K562 (cell line): ENCODE results near the gene PSMB10. TPM values are rescaled to one million over a fixed set of nuclear protein-coding genes. Genes with fewer than 3 reads are reported as not detected.

Source experiments
- DDX20 ChIP-seq: fragments of 450-650 bp; IDR thresholded peaks from 2 replicates; pipeline ENCODE4 v1.6.1; 2016; ENCODE audit warnings: missing genetic modification characterization, low read depth, mild to moderate bottlenecking, missing compliant biosample characterization, moderate library complexity
- FOSL1 ChIP-seq: fragments of 200-800 bp; sonication (Bioruptor generic); conservative IDR thresholded peaks from 2 replicates; pipeline ENCODE4 v1.6.1; 2016; ENCODE audit warnings: missing genetic modification characterization, missing compliant biosample characterization
- HNRNPL ChIP-seq: fragments of 200-400 bp; formaldehyde crosslinking; IDR thresholded peaks from 2 replicates; pipeline ENCODE4 v1.6.1; 2017; ENCODE audit warnings: low read depth, mild to moderate bottlenecking, low read length
- MED1 ChIP-seq: sonication (generic); formaldehyde crosslinking; IDR thresholded peaks from 2 replicates; pipeline ENCODE4 v1.8.1; 2023; ENCODE audit warnings: missing genetic modification reagents, borderline replicate concordance
- MXD1 ChIP-seq: fragments of 250-450 bp; sonication (Bioruptor Pico); IDR thresholded peaks from 2 replicates; pipeline ENCODE4 v1.8.0; 2021; ENCODE audit warnings: borderline replicate concordance, mild to moderate bottlenecking, moderate library complexity; ENCODE audit not compliant: poor library complexity, severe bottlenecking
- NR2C2 ChIP-seq, 2 experiments: fragments of 200-800 bp in 1 of 2; sonication (Bioruptor generic) in 1 of 2; sonication (generic) in 1 of 2; formaldehyde crosslinking in 1 of 2; IDR thresholded peaks; 2 replicates each; pipeline versions ENCODE4 v1.6.1 to v1.8.0; 2016 to 2022; ENCODE audit warnings: mild to moderate bottlenecking in 1 of 2, missing compliant biosample characterization in 1 of 2, missing genetic modification characterization in 1 of 2, missing genetic modification reagents in 1 of 2
- PKNOX1 ChIP-seq: fragments of 450-650 bp; IDR thresholded peaks from 2 replicates; pipeline ENCODE4 v1.6.1; 2016
- RB1 ChIP-seq: fragments of 450-650 bp; IDR thresholded peaks from 2 replicates; pipeline ENCODE4 v1.6.1; 2017; ENCODE audit warnings: low read depth, mild to moderate bottlenecking
- TOE1 ChIP-seq, 2 experiments: fragments of 450-650 bp in 1 of 2; sonication (generic) in 1 of 2; formaldehyde crosslinking in 1 of 2; IDR thresholded peaks; 2 replicates each; pipeline versions ENCODE4 v1.7.1 to v1.8.0; 2016 to 2022; ENCODE audit warnings: borderline replicate concordance in 2 of 2, mild to moderate bottlenecking in 2 of 2, antibody characterized with exemption in 1 of 2, inconsistent platforms in 1 of 2, low read depth in 1 of 2, missing genetic modification reagents in 1 of 2, moderate library complexity in 1 of 2
- TRIM25 ChIP-seq: fragments of 450-650 bp; IDR thresholded peaks from 2 replicates; pipeline ENCODE4 v1.7.0; 2016; ENCODE audit warnings: borderline replicate concordance
- XRCC3 ChIP-seq: fragments of 450-650 bp; IDR thresholded peaks from 2 replicates; pipeline ENCODE4 v1.6.1; 2017; ENCODE audit warnings: mild to moderate bottlenecking, moderate library complexity
- ZNF23 ChIP-seq: fragments of 250-450 bp; sonication (Bioruptor Pico); IDR thresholded peaks from 2 replicates; pipeline ENCODE4 v1.4.0; 2020; ENCODE audit warnings: mild to moderate bottlenecking
- ZNF3 ChIP-seq: fragments of 250-450 bp; sonication (Bioruptor Pico); IDR thresholded peaks from 2 replicates; pipeline ENCODE4 v1.5.0; 2021; ENCODE audit warnings: mild to moderate bottlenecking, moderate library complexity
- ZNF592 ChIP-seq: fragments of 450-650 bp; IDR thresholded peaks from 2 replicates; pipeline ENCODE4 v1.6.1; 2017; ENCODE audit warnings: antibody characterized with exemption, mild to moderate bottlenecking
- ZNF778 ChIP-seq: fragments of 450-650 bp; formaldehyde crosslinking; IDR thresholded peaks from 2 replicates; pipeline ENCODE4 v1.4.0; 2020; ENCODE audit warnings: mild to moderate bottlenecking, moderate library complexity
- polyA plus RNA-seq, 8 experiments: library from polyadenylated mRNA; depleted of rRNA in 4 of 8; stranded (reverse) in 5 of 8; unstranded in 3 of 8; fragments of >200 nt; fragmentation: Nextera tagmentation in 2 of 8; fragmentation: Illumina TruSeq in 1 of 8; extraction: Ambion mirVana in 2 of 8; extraction: Trizol in 1 of 8; gene quantifications; 2 replicates each; pipeline versions ENCODE4 v1.2.1 to v1.2.3, GENCODE V29; 2011 to 2014; ENCODE audit warnings: inconsistent platforms in 1 of 8, missing spikeins in 1 of 8
- total RNA-seq, 7 experiments: library from RNA; depleted of rRNA in 6 of 7; stranded (reverse); fragments of >200 nt in 6 of 7; fragmentation: Illumina TruSeq in 2 of 7; extraction: Trizol in 2 of 7; gene quantifications; 2 replicates each; pipeline versions ENCODE4 v1.2.1 to v1.2.3, GENCODE V29; 2011 to 2021; ENCODE audit warnings: low replicate concordance in 1 of 7

PSMB10 gene
- total and polyA plus RNA-seq, 9 of the 15 experiments (the other 6 are each of a cell fraction or from before 2014, with no cell fraction given): 11.7 to 105 (median 51.0) TPM

- TF ChIP-seq XRCC3 (no peak), NR2C2 (CRISPR knock-in tag; IDR thresholded peaks at IDR 0.05) (0 out of 2 replicates have a peak, but pooled peaks have one; percentile 48), NR2C2 (tag; IDR thresholded peaks at IDR 0.05) (no peak; the same call in 1 of the 2 replicates), RB1 (no peak), ZNF778 (CRISPR knock-in tag) (no peak), ZNF3 (no peak), HNRNPL (no peak), MXD1 (CRISPR knock-in tag) (no peak), FOSL1 (tag) (no peak), ZNF592 (no peak), ZNF23 (CRISPR knock-in tag) (no peak), DDX20 (tag) (no peak), MED1 (CRISPR knock-in tag) (no peak), TOE1 (IDR thresholded peaks at IDR 0.05; ENCODE audit: borderline replicate concordance) (no peak), TOE1 (CRISPR knock-in tag; IDR thresholded peaks at IDR 0.05; ENCODE audit: borderline replicate concordance, low read depth) (peak; percentile 29; the same call in 1 of the 2 replicates), TRIM25 (no peak), PKNOX1 (no peak)
These were observed at the start of gene PSMB10 (continued) for GRCh38 chr16:67936124-67936879.
